Inflammatory macrophage treated with lipopolysaccharide for 1 hour (primary cell): ENCODE results near the gene CELF4.
A peak's percentile ranks its signal among the peaks of the same experiment; 100 is the strongest.
"Not testable (repeated sequence)": the region's sequence is repeated elsewhere in the genome, so short reads cannot be mapped to it uniquely, and the experiment has no call there.

ENCODE experiments used
- DNase-seq, 2 donors: peaks; one replicate each; pipeline ENCODE4 v3.0.0-alpha.2; 2020 to 2022

CELF4 gene

DNA sequence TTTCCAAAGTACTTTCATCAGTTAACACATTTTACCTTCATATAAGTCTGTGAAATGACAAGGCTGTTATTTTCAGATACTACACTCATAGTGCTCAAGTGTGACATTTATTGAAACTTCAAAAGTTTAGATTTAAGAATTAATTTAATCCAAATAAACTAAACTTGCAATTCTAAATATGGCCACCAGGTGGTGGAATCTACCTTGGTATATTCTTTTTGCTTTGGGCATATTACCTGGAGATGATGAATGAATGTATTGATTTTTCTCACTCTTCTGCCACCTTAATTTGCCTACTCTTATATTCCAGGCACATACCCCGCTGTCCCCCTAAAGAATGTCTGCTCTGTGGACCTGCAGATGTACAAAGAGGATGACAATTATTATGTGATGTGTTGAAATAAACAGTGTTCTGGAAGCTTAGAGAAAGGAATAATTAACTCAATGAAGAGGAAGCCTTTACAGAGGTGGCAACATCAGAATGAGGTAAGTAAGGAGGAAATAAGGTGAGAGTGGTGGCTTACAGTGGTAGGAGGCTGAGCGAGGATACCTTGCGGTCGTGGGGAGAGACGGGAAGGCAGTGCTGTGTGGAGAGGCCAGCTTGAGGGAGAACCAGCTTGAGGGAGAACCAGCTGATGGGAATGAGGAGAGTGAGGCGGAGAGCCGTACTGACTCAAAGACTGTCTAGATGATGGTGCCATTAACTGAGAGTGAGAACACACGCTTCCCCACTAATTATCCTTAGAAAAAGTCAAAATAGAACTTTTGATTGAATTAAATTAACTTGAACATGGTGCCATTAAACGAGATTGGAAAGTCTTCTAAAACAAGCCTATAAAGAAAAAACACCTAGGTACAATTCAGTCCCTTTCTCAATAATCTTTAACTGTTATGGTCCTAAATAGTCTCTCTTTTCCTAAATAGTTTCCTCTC lies 179.5 kb downstream of the CELF4 start:
- peak; percentile 5 to 63 for DNase-seq

- DNase-seq = no peak
These were observed 181.6 kb downstream of the CELF4 start for GRCh38 chr18:37383846-37384595.

- no peak for DNase-seq
These were observed 182.4 kb downstream of the CELF4 start for GRCh38 chr18:37383036-37383785.

- DNase-seq = no peak
These were observed 184.0 kb downstream of the CELF4 start for GRCh38 chr18:37381554-37381953.

DNA sequence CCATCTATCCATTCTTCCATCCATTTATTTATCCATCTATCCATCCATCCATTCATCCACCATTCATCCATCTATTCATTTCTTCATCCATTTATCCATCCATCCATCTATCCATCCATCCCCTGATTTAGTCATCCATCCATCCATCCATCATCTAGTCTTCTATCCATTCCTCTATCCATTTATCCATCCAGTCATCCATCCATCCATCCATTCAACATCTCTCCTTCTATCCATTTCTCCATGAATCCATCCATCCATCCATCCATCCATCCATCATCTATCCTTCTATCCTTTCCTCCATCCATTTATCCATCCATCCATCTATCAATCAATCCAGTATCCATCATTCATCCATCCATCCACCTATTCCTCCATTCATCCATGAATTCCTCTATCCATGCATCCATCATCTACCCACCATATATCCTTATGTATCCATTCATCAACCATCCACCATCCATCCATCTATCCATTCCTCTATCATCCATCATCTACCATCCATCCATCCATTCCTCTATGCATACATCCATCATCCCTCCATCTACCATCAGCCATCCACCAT lies 185.0 kb downstream of the CELF4 start:
- DNase-seq = no peak

DNA sequence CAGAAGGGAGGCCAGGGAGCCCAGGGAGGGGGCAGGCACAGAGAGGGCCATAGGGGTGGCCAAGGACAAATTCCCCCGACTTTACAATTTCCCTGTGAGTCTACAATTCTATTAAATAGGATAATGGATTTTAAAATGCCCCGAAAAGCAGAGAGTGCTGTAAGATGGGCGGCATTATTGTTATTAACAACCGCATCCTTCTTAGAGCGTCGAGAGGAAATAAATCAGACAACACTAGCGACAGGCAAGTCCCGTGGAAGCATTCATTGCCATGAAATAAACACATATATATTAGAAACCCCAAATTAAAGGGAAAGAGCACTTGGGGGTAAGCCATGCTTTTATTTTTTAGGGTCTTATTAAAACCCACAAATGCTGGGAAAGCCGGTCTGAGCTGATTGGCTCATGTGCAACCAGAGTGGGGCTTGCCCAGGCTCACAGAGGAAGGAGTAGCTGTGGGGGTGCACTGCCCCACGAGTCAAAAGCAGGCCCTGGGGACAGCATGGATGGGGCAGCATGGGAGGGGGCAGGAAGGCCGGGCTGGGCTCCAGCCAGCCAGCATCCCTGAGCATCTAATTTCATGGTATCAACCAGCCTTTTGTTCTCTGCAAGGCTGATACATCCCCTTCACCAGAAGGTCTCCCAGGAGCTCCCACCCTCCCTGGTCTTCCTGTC lies 187.1 kb downstream of the CELF4 start:
- no peak for DNase-seq

GRCh38 chr18:37375181-37375580 lies 190.4 kb downstream of the CELF4 start:
- no peak for DNase-seq

DNA sequence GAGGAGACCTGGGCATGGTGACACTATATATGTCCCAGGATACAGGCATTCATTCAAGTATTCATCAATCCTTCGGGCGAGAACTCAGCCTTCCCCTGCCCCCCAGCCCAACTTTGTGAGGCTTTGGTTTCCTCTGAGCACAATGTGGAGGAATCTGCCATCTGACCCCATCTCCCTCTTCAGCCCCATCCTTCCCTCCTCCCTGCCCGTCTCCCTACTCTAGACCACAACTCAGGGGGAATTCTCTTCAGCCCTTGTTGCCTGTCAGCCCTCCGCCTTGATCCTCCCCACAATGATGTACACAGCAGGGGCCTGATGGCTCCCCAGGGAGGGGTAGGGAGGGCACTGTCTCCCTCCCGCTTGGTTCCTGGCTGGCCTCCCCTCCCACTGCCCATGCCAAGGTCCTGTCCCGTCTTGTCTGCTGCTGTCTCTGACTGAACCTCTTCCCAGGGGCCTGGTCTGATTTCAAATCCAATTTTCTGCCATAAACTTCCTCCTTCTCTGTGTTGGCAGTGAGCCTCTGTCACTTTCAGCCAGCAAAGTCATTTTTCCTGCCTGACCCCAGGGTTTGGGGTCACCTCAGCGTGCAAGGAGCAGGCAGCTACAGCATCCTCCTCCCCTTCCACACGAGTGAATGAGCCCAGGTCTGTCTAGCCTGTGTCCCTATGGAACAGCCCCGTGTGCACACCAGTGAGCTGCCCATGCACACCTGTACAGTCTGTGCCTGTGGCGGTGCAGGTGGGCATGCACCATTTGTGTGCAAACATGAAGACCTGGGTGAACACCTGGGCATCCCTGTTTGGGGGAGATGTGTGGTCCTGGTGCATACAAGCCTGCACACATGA lies 197.3 kb downstream of the CELF4 start:
- DNase-seq = no peak

DNA sequence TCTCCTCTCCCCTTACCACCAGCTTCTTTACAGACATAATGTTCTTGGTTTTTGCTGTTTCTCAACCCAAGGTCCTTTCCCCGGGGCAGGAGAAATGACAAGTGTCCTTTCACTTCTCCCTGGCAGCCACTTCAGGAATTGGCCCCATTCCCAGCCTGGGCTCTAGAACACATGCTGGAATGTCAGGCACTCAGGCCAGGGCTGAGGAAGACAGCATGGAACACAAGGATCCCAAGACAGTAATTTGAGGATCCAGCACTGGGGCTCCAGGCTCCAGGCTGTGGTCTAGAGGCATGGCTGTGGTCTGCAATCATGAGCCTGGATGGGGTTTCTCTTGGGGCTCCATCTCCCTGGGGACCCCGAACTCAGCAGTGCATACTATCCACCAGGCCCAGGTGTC lies 201.4 kb downstream of the CELF4 start:
- DNase-seq = no peak

GRCh38 chr18:37362158-37362890 lies 203.3 kb downstream of the CELF4 start:
- DNase-seq = no peak

GRCh38 chr18:37361335-37362157 lies 204.1 kb downstream of the CELF4 start:
- no peak for DNase-seq

DNA sequence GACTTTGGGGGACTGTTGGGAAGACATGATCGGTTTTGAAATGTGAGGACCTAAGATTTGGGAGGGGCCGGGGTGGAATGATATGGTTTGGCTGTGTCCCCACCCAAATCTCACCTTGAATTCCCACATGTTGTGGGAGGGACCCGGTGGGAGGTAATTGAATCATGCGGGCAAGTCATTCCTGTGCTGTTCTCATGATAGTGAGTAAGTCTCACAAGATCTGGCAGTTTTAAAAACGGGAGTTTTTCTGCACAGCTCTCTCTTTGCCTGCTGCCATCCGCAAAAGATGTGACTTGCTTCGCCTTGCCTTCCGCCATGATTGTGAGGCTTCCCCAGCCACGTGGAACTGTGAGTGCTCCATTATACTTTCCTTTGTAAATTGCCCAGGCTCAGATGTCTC lies 207.5 kb downstream of the CELF4 start:
- DNase-seq = not testable (repeated sequence)

DNA sequence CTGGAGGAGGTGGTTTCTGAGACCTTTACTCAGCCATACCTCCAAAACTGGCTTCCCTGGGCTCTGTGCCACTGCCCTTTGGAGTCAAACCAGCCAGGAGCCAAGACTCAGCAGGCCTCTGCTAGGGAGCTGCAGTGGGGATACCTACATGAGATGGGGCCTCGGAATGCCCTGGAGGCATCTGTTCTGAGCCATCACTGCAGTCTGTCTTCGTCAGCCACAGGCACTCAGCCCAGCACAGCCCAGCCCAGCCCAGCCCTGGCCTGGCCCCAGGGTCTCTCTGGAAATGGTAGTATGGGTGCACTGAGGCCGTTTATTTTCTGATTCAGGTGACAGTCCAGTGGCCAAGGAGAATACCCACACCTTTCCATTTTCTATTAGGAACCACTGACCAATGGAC lies 209.8 kb downstream of the CELF4 start:
- DNase-seq = no peak

- DNase-seq = no peak
These were observed 214.5 kb downstream of the CELF4 start for GRCh38 chr18:37351110-37351509.

- no peak for DNase-seq
These were observed 216.9 kb downstream of the CELF4 start for GRCh38 chr18:37348729-37349128.

GRCh38 chr18:37346048-37346447 lies 219.6 kb downstream of the CELF4 start:
- DNase-seq = no peak

GRCh38 chr18:37343542-37343851 lies 222.1 kb downstream of the CELF4 start:
- DNase-seq = no peak

DNA sequence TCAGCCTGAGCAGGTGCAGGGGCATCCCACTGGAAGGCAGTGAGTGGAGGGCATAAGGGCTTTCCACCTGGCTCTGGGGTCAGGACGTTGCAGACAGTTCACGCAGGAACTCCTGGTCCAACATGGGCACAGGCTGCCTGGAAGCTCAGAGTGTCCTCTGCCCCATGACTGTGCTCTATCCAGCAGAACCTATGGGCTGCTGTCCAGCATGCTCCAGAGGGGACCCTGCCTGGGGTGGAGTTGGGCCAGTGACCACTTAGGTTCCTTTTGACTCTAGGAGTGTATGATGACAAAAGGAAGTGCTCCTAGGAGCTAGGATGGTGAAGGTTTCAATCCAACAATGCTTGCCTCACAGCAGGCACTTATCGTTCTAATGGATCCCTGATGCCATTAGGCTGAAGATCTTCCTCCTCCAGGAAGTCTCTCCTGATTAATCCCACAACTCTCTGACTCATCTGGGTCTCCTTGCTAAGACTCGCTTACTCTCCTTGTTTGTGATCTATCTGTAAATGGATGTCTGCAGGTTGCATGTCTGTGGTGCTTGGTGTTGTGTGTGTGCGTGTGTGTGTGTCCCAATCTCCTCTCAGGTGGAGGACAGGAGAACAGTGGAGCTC lies 224.0 kb downstream of the CELF4 start:
- DNase-seq = no peak

DNA sequence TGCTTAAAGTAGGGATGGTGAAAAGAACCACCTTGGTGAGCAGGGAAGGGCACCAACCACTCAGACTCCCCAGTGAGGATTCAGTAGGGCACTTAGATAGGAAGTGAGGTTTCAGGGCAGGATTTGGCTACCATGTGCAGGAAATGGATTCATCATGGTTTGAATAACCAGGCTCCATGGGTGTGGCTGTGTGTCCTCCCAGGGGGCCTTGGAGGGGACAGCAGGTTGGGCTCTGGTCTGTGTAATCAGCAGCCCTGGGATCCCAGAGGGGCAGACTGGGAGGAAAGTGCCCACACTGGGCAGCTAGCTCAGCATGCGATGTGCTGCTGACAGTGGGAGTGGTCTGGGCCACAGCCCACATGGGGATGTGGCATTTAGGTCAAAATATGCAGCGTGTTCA lies 224.6 kb downstream of the CELF4 start:
- DNase-seq = no peak
